ENCODE results near the gene XIRP1. TPM values are rescaled to one million over a fixed set of nuclear protein-coding genes. Genes with fewer than 3 reads are reported as not detected.
"Not testable (repeated sequence)": the region's sequence is repeated elsewhere in the genome, so short reads cannot be mapped to it uniquely, and the experiment has no call there.

Gene XIRP1
- 0.14 TPM for polyA plus RNA-seq (2012; ENCODE audit: low read depth, missing spikeins)

- no peak for DNase-seq (ENCODE audit: insufficient read length, low spot score)
- FAIRE-seq: no peak
- TF ChIP-seq POLR2AphosphoS5 (IDR thresholded peaks at IDR 0.05; ENCODE audit: low read depth, low read length) (no peak), TAF1 (IDR thresholded peaks at IDR 0.05; ENCODE audit: low read depth, low read length) (no peak), SPI1 (IDR thresholded peaks at IDR 0.05; ENCODE audit: low read depth, low read length) (no peak), POLR2A (IDR thresholded peaks at IDR 0.05; ENCODE audit: low read depth, low read length) (no peak), PAX5 (IDR thresholded peaks at IDR 0.05; ENCODE audit: insufficient read depth, low read length, severe bottlenecking) (no peak), POU2F2 (IDR thresholded peaks at IDR 0.05; ENCODE audit: low read depth, low read length) (no peak)
These were observed at the start of gene XIRP1 for GRCh38 chr3:39192490-39193092. Gene XIRP1 (minus strand): TSS chr3:39192595. CDS start chr3:39189445, 3,150 bp downstream.

GRCh38 chr3:39241561-39241960 is 49.2 kb upstream of the XIRP1 start:
- FAIRE-seq (no peak), DNase-seq (ENCODE audit: insufficient read length, low spot score) (no peak)
- no peak for TF ChIP-seq SPI1 (IDR thresholded peaks at IDR 0.05; ENCODE audit: low read depth, low read length)
- no peak for TF ChIP-seq POLR2AphosphoS5 (IDR thresholded peaks at IDR 0.05; ENCODE audit: low read depth, low read length)
- no peak for TF ChIP-seq TAF1 (IDR thresholded peaks at IDR 0.05; ENCODE audit: low read depth, low read length)
- no peak for TF ChIP-seq POLR2A (IDR thresholded peaks at IDR 0.05; ENCODE audit: low read depth, low read length)
- TF ChIP-seq POU2F2 (IDR thresholded peaks at IDR 0.05; ENCODE audit: low read depth, low read length): no peak
- TF ChIP-seq PAX5 (IDR thresholded peaks at IDR 0.05; ENCODE audit: insufficient read depth, low read length, severe bottlenecking): no peak

- no peak for DNase-seq (ENCODE audit: insufficient read length, low spot score)
- no peak for FAIRE-seq
- TF ChIP-seq POLR2AphosphoS5 (IDR thresholded peaks at IDR 0.05; ENCODE audit: low read depth, low read length) (no peak), PAX5 (IDR thresholded peaks at IDR 0.05; ENCODE audit: insufficient read depth, low read length, severe bottlenecking) (no peak), POLR2A (IDR thresholded peaks at IDR 0.05; ENCODE audit: low read depth, low read length) (no peak), TAF1 (IDR thresholded peaks at IDR 0.05; ENCODE audit: low read depth, low read length) (no peak), SPI1 (IDR thresholded peaks at IDR 0.05; ENCODE audit: low read depth, low read length) (no peak), POU2F2 (IDR thresholded peaks at IDR 0.05; ENCODE audit: low read depth, low read length) (no peak)
These were observed 44.6 kb upstream of the XIRP1 start for GRCh38 chr3:39237027-39237426.

DNA sequence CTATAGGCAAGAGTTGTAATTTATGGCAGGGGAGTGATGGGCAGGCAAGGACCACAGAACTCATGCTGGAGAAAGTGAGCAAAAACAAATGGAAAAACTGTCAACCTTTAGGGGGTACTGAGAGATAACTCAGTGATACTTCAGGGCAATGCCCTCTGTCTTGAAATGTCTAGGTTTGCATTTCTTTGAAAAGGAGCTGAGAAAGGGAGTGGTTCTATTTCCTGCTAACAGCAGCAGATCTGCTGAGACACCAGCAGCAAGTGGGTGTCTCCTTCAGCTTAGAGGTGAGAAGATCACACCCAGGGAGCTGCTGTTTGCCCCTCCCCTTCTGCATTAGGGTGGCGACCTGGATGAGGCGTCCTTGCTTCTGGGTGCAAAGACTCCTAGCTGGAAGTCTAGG is 42.3 kb upstream of the XIRP1 start:
- FAIRE-seq: no peak
- TF ChIP-seq TAF1 (IDR thresholded peaks at IDR 0.05; ENCODE audit: low read depth, low read length) (no peak), SPI1 (IDR thresholded peaks at IDR 0.05; ENCODE audit: low read depth, low read length) (no peak), PAX5 (IDR thresholded peaks at IDR 0.05; ENCODE audit: insufficient read depth, low read length, severe bottlenecking) (no peak), POLR2A (IDR thresholded peaks at IDR 0.05; ENCODE audit: low read depth, low read length) (no peak), POU2F2 (IDR thresholded peaks at IDR 0.05; ENCODE audit: low read depth, low read length) (no peak), POLR2AphosphoS5 (IDR thresholded peaks at IDR 0.05; ENCODE audit: low read depth, low read length) (no peak)
- DNase-seq (ENCODE audit: insufficient read length, low spot score): no peak

GRCh38 chr3:39232859-39233258 is 40.5 kb upstream of the XIRP1 start:
- FAIRE-seq (no peak), DNase-seq (ENCODE audit: insufficient read length, low spot score) (no peak)

DNA sequence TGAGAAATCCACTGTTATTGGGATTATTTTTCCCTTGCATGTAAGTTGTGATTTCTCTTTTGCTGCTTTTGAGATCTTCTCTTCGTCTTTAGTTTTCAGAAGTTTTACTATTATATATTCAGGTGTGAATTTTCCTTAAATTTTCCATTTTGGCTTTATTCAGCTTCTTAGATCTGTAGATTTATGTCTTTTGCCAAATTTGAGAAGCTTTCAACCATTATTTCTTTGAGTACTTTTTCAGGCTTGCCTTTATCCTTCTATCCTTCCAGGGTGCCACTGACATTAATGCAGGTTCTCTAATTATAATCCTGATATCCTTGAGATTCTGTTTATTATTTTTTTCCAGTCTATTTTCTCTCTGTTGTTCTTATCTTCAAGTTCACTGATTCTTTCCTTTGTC is 38.1 kb upstream of the XIRP1 start:
- no peak for FAIRE-seq
- no peak for DNase-seq (ENCODE audit: insufficient read length, low spot score)
- TF ChIP-seq PAX5 (IDR thresholded peaks at IDR 0.05; ENCODE audit: insufficient read depth, low read length, severe bottlenecking) (no peak), POLR2AphosphoS5 (IDR thresholded peaks at IDR 0.05; ENCODE audit: low read depth, low read length) (no peak), POLR2A (IDR thresholded peaks at IDR 0.05; ENCODE audit: low read depth, low read length) (no peak), POU2F2 (IDR thresholded peaks at IDR 0.05; ENCODE audit: low read depth, low read length) (no peak), SPI1 (IDR thresholded peaks at IDR 0.05; ENCODE audit: low read depth, low read length) (no peak), TAF1 (IDR thresholded peaks at IDR 0.05; ENCODE audit: low read depth, low read length) (no peak)

More at GRCh38 chr3:39232859-39233258, 40.5 kb upstream of the XIRP1 start:
- TF ChIP-seq TAF1 (IDR thresholded peaks at IDR 0.05; ENCODE audit: low read depth, low read length) (no peak), POLR2A (IDR thresholded peaks at IDR 0.05; ENCODE audit: low read depth, low read length) (no peak), POLR2AphosphoS5 (IDR thresholded peaks at IDR 0.05; ENCODE audit: low read depth, low read length) (no peak), POU2F2 (IDR thresholded peaks at IDR 0.05; ENCODE audit: low read depth, low read length) (no peak), SPI1 (IDR thresholded peaks at IDR 0.05; ENCODE audit: low read depth, low read length) (no peak), PAX5 (IDR thresholded peaks at IDR 0.05; ENCODE audit: insufficient read depth, low read length, severe bottlenecking) (no peak)

DNA sequence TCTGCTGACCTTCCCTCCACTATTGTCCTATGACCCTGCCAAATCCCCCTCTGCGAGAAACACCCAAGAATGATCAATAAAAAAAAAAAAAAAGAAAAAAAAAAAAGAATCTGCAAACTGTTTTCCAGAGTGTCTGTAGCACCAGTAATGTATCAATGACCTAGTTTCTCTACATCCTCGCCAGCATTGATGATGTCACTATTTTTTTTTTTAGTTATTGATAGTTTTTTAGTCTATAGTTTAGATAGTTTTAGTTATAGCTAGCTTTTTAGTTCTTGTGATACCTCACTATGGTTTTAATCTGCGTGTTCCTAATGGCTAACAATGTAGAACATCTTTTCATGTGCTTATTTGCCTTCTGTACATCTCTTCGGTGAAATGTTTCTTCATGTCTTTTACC is 36.1 kb upstream of the XIRP1 start:
- FAIRE-seq: no peak
- no peak for DNase-seq (ENCODE audit: insufficient read length, low spot score)
- TF ChIP-seq SPI1 (IDR thresholded peaks at IDR 0.05; ENCODE audit: low read depth, low read length) (no peak), POLR2AphosphoS5 (IDR thresholded peaks at IDR 0.05; ENCODE audit: low read depth, low read length) (no peak), POLR2A (IDR thresholded peaks at IDR 0.05; ENCODE audit: low read depth, low read length) (no peak), POU2F2 (IDR thresholded peaks at IDR 0.05; ENCODE audit: low read depth, low read length) (no peak), PAX5 (IDR thresholded peaks at IDR 0.05; ENCODE audit: insufficient read depth, low read length, severe bottlenecking) (no peak), TAF1 (IDR thresholded peaks at IDR 0.05; ENCODE audit: low read depth, low read length) (no peak)

- FAIRE-seq; DNase-seq (ENCODE audit: insufficient read length, low spot score): not testable (repeated sequence)
These were observed 35.2 kb upstream of the XIRP1 start for GRCh38 chr3:39227596-39227995.

GRCh38 chr3:39226106-39226741 is 33.8 kb upstream of the XIRP1 start:
- FAIRE-seq: no peak
- peak; percentile 19 for DNase-seq (ENCODE audit: insufficient read length, low spot score)
- TF ChIP-seq PAX5 (IDR thresholded peaks at IDR 0.05; ENCODE audit: insufficient read depth, low read length, severe bottlenecking) (no peak), SPI1 (IDR thresholded peaks at IDR 0.05; ENCODE audit: low read depth, low read length) (peak; percentile 92), POLR2A (IDR thresholded peaks at IDR 0.05; ENCODE audit: low read depth, low read length) (no peak)

DNA sequence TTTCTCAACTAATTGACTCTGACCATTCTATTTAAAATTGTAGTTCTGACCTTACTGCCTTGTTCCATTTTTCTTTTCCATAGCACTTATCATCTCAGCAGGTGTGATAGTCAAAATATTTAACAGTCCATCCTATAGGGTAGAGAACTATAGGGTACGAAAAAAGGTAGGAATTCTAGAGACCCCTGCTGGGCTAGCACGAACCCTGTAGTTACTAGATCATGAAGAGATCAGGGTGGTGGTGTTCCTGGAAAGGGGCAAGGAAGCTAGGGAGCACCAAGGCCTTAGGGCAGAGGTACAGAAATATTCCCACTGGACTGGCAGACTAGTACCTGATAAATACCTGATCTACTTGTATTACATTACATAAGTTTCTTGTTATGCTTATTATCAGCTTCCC is 31.9 kb upstream of the XIRP1 start:
- no peak for FAIRE-seq
- TF ChIP-seq POU2F2 (IDR thresholded peaks at IDR 0.05; ENCODE audit: low read depth, low read length) (no peak), PAX5 (IDR thresholded peaks at IDR 0.05; ENCODE audit: insufficient read depth, low read length, severe bottlenecking) (no peak), POLR2A (IDR thresholded peaks at IDR 0.05; ENCODE audit: low read depth, low read length) (no peak), SPI1 (IDR thresholded peaks at IDR 0.05; ENCODE audit: low read depth, low read length) (no peak), TAF1 (IDR thresholded peaks at IDR 0.05; ENCODE audit: low read depth, low read length) (no peak), POLR2AphosphoS5 (IDR thresholded peaks at IDR 0.05; ENCODE audit: low read depth, low read length) (no peak)

More for the DNA sequence above, 31.9 kb upstream of the XIRP1 start:
- DNase-seq (ENCODE audit: insufficient read length, low spot score): no peak

Data from GM12891 (cell line).